Adrenal gland (tissue), 12 donors: ENCODE measurements around the gene TMEM63B. TPM values are rescaled to one million over a fixed set of nuclear protein-coding genes. Genes with fewer than 3 reads are reported as not detected.

Source experiments
- DNase-seq, 7 donors: peaks; one replicate each; pipeline ENCODE4 v3.0.0-alpha.2; 2019 to 2020
- H3K27ac ChIP-seq, 5 donors: fragments of 200-600 bp; sonication (generic) in 4 of 5; 1 replicate in 3 of 5; 2 replicates in 2 of 5; pipeline versions ENCODE4 v1.5.1 to v1.8.0; 2016 to 2020; ENCODE audit warnings: mild to moderate bottlenecking in 1 of 5
- H3K27me3 ChIP-seq: fragments of 200-600 bp; 2 replicates; pipeline ENCODE4 v1.8.0; 2021
- H3K36me3 ChIP-seq, 2 donors: fragments of 200-600 bp; replicated peaks in 1 of 2; 1 replicate in 1 of 2; 2 replicates in 1 of 2; pipeline versions ENCODE4 v1.5.1 to v1.8.0; 2018 to 2022
- H3K4me1 ChIP-seq, 2 donors: fragments of 200-600 bp; replicated peaks in 1 of 2; 1 replicate in 1 of 2; 2 replicates in 1 of 2; pipeline versions ENCODE4 v1.5.1 to v1.8.0; 2018 to 2021
- H3K4me3 ChIP-seq, 4 donors: fragments of 200-600 bp; sonication (generic) in 3 of 4; one replicate each; pipeline ENCODE4 v1.5.1; 2016 to 2018
- H3K9me3 ChIP-seq, 3 donors: fragments of 200-600 bp; sonication (generic) in 1 of 3; replicated peaks in 1 of 3; 1 replicate in 2 of 3; 2 replicates in 1 of 3; pipeline versions ENCODE4 v1.5.1 to v1.8.0; 2016 to 2021
- POLR2A ChIP-seq, 2 donors: fragments of 450-650 bp; IDR thresholded peaks; one replicate each; pipeline ENCODE4 v1.6.1; 2017; ENCODE audit warnings: antibody characterized with exemption in 2 of 2, mild to moderate bottlenecking in 2 of 2, moderate library complexity in 1 of 2
- WGBS, 4 donors: extraction: QIAGEN DNeasy Blood & Tissue Kit in 2 of 4; methylation state at CpG; one replicate each; pipeline versions ENCODE4 v1.1.5 to v1.1.7; 2013 to 2017; 5-methylcytosine and 5-hydroxymethylcytosine counted together
- intact Hi-C, 2 donors: fragments of 100-400 bp; cut with DNase I; formaldehyde crosslinking; loops; one replicate each; pipeline versions ENCODE4 v1.14.1 to v1.15.0; 2022 to 2023
- polyA plus RNA-seq, 3 donors: library from polyadenylated mRNA; stranded (reverse); fragments of 200-250 nt in 2 of 3; fragments of 350-450 nt in 1 of 3; fragmentation: Illumina TruSeq in 1 of 3; extraction: RNeasy Lipid Tissue Mini Kit (QIAGEN cat#74804) in 1 of 3; gene quantifications; one replicate each; pipeline ENCODE4 v1.2.3, GENCODE V29; 2013 to 2014
- total RNA-seq, 9 donors: library from RNA; depleted of rRNA in 4 of 9; stranded (reverse); fragments of >200 nt in 4 of 9; fragments of 120-200 nt in 1 of 9; fragmentation: NEBNext Ultra II Directional in 1 of 9; extraction: Animal tissue kit (Norgen Biotek cat#: 25700) in 1 of 9; gene quantifications; one replicate each; pipeline versions ENCODE4 v1.1.0 to v1.2.4, GENCODE V29; 2013 to 2023
- TF ChIP-seq, protein P1 (sequence below), 6 experiments: fragments of 450-650 bp in 4 of 6; fragments of 200-600 bp in 2 of 6; sonication (generic) in 1 of 6; IDR thresholded peaks; 1 replicate in 5 of 6; 2 replicates in 1 of 6; pipeline versions ENCODE4 v1.5.1 to v1.8.0; 2016 to 2021; ENCODE audit warnings: antibody characterized with exemption in 6 of 6, mild to moderate bottlenecking in 2 of 6, moderate library complexity in 1 of 6
- donor health status: healthy with polysubstance abuse.
- donor health status: Bipolar disorder and iron deficiency.
- donor health status: DM: yes; HTN: yes; CAD: no.
- donor health status: DM: no; HTN: no; CAD: no.
- donor health status: DM: no; HTN: no; CAD: no.
- donor health status: DM: yes; HTN: yes; CAD: no.

The TMEM63B gene
- total and polyA plus RNA-seq, 12 donors, result 18.1 to 51.7 (median 36.4) TPM

DNA sequence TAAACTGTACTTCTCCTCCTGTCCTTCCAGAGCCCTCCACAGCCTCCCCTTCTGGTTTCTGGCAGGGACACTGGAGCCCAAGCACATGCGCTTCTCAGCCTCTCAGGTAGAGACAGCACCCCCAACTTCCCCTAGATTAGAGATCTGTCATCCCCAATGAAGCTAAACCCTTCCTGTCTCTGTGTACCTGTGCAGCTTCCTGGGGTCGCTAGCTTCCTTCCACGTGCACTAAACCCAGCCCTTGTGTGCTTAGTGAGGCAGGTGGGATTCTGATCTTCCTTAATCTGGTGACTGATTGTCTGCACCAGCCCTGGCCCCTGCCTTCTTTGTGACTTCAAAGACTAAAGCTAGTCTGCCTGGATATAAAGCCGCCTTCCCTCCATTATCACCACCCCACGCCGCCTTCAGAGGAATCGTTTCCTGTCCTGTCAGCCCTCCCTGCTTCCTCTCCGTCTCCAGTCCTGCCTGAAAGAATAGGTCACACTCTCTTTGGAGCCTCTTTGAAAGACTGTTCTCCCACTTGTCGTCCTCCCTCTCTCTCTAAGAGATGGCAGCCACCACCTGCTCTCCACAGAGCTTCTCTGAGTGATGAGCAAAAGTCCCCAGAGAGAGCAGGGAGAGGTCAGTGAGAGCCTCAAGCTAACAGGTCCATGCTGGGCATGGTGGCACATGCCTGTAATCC lies 58.7 kb downstream of the TMEM63B start:
- no peak overlapping the region for H3K4me3 ChIP-seq
- H3K9me3 ChIP-seq, result no peaks in the 10 kb centered on the region
- no peaks in the 10 kb centered on the region for H3K36me3 ChIP-seq
- H3K27ac ChIP-seq, result no peak overlapping the region
- H3K4me1 ChIP-seq, result no peaks in the 10 kb centered on the region
- no peaks in the 10 kb centered on the region for H3K27me3 ChIP-seq
- WGBS, 4 donors, result 54 to 58% (median 54%) methylated on average over 9 of the region's 9 CpGs
- intact Hi-C loops, result no loop called here
- no peak for DNase-seq
- TF ChIP-seq, protein P1, sequence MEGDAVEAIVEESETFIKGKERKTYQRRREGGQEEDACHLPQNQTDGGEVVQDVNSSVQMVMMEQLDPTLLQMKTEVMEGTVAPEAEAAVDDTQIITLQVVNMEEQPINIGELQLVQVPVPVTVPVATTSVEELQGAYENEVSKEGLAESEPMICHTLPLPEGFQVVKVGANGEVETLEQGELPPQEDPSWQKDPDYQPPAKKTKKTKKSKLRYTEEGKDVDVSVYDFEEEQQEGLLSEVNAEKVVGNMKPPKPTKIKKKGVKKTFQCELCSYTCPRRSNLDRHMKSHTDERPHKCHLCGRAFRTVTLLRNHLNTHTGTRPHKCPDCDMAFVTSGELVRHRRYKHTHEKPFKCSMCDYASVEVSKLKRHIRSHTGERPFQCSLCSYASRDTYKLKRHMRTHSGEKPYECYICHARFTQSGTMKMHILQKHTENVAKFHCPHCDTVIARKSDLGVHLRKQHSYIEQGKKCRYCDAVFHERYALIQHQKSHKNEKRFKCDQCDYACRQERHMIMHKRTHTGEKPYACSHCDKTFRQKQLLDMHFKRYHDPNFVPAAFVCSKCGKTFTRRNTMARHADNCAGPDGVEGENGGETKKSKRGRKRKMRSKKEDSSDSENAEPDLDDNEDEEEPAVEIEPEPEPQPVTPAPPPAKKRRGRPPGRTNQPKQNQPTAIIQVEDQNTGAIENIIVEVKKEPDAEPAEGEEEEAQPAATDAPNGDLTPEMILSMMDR (IDR thresholded peaks at IDR 0.05), result no peak
- no peak for TF ChIP-seq POLR2A (IDR thresholded peaks at IDR 0.05)

DNA sequence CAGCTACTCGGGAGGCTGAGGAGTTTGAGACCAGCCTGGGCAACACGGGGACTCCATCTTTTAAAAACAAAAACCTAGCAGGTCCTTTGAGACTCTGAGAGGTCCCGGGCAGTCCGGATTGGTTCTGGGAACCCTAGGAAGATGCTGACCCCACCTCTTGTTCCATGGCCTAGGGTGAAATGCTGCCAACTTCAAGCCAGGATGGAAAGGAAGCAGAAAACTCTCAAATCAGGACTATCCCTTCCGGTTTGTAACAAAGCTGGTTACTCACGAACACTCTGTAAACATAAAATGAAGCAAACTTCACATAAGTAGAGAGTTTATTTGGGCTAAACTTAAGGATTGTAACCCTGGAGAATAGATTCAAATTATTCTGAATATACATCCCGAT lies 59.3 kb downstream of the TMEM63B start:
- Histone ChIP-seq H3K4me1 (no peaks in the 10 kb centered on the region), H3K4me3 (no peak overlapping the region), H3K36me3 (no peaks in the 10 kb centered on the region), H3K27me3 (no peaks in the 10 kb centered on the region), H3K9me3 (no peaks in the 10 kb centered on the region), H3K27ac (no peak overlapping the region)
- intact Hi-C loops, result no loop called here
- DNase-seq, result no peak
- TF ChIP-seq POLR2A (IDR thresholded peaks at IDR 0.05), result no peak
- TF ChIP-seq, protein P1 (IDR thresholded peaks at IDR 0.05), result no peak
- WGBS, 4 donors, result 61 to 79% (median 78%) methylated on average over 6 to 7 of the region's 7 CpGs

GRCh38 chr6:44188819-44189218 lies 61.5 kb downstream of the TMEM63B start:
- no peak for TF ChIP-seq POLR2A (IDR thresholded peaks at IDR 0.05)
- TF ChIP-seq, protein P1 (IDR thresholded peaks at IDR 0.05), result no peak
- Histone ChIP-seq H3K9me3 (no peaks in the 10 kb centered on the region), H3K27ac (no peak overlapping the region), H3K4me1 (no peaks in the 10 kb centered on the region), H3K4me3 (no peak overlapping the region), H3K36me3 (no peaks in the 10 kb centered on the region), H3K27me3 (no peaks in the 10 kb centered on the region)
- no peak for DNase-seq
- intact Hi-C loops, result no loop called here
- WGBS, 4 donors, result 58 to 71% (median 67%) methylated on average over 2 of the region's 2 CpGs

GRCh38 chr6:44189257-44189656 lies 61.9 kb downstream of the TMEM63B start:
- Histone ChIP-seq H3K36me3 (no peaks in the 10 kb centered on the region), H3K27ac (no peak overlapping the region), H3K9me3 (no peaks in the 10 kb centered on the region), H3K27me3 (no peaks in the 10 kb centered on the region), H3K4me3 (no peak overlapping the region), H3K4me1 (no peaks in the 10 kb centered on the region)
- intact Hi-C loops, result no loop called here
- WGBS, 4 donors, result 34 to 48% (median 41%) methylated on average over 2 of the region's 2 CpGs
- peak in 4 of 7 donors; percentile 44 to 65 (median 49) for DNase-seq
- no peak for TF ChIP-seq POLR2A (IDR thresholded peaks at IDR 0.05)
- TF ChIP-seq, protein P1 (IDR thresholded peaks at IDR 0.05), result no peak
